C1 segment of cervical spinal cord (tissue), 14 donors: ENCODE measurements around the gene USP4.

Experiments
- DNase-seq, 14 donors: peaks; one replicate each; lab custom pipeline; 2025; lab: John Stamatoyannopoulos, UW

The USP4 gene

DNA sequence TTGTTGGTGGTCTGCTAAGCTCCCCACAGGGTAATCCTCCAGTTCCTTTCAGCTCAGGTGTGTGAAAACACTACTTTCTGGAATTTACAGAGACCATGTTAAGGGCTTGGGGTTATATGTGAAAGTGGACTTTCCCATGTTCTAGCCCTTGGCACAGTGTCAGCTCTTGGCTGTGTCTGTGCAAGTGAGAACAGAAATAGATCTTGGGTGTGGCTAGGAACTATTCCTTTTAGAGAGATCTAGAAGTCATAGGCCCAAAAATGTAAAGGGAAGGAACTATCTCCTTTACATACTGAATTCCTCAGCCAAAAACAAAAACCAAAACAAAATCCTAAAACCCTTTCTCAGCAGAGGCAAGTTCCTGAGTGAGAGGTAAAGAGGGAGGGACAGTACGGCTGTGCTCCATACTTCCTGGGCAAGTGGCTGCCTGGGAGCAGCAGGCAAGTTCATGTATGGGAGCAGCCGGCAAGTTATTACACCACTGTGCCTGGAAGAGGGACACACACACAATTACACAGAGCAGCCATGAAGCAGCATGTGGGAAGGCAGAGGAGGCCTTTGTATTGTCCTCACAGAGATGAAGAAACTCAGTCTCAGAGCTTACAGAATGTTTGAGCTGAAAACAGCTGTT lies 43.0 kb downstream of the USP4 start:
- DNase-seq = no peak

DNA sequence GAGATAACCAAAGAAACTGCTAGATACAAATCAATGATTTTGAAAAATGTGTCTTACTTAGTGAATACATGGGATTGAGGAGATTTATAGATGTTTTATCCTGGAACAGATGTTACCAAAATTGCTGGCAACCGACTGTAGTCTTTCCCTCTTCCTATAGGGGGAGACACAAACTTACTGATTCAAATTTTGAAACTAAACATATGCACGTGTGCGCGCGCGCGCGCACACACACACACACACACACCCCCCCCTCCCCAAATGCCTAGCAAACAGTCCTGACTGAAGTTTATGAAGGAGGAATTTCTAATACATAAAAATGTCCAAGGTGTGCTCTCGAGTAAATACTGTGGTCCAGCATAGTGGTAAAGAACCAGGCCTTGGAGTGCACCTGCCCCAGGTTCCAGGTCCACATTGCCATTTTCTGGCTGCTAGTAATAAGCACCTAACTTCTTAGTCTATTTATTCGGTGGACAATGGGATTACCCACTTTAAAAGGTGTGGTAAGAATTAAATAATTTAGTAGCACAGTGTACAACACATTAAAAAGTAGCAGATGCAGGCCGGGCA lies 44.3 kb downstream of the USP4 start:
- DNase-seq = no peak

DNA sequence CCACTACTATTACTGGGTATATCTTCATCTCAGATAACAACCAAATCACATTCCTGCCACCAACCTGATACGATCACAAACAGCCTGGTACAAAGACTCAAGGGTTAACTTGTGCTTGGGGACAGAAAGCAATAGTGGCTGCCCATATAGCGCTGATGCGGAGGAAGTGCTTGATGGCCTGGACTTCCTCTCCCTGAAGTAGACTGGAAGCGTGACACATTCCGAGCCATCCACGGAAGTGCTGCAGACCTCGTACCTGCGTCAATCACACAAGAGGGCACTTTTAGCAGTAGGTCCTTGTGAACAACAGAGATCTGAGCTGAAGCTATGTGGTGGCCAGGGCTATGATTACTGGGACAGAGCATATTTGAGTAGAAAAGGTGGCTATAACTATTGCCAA lies 45.5 kb downstream of the USP4 start:
- DNase-seq = no peak

DNA sequence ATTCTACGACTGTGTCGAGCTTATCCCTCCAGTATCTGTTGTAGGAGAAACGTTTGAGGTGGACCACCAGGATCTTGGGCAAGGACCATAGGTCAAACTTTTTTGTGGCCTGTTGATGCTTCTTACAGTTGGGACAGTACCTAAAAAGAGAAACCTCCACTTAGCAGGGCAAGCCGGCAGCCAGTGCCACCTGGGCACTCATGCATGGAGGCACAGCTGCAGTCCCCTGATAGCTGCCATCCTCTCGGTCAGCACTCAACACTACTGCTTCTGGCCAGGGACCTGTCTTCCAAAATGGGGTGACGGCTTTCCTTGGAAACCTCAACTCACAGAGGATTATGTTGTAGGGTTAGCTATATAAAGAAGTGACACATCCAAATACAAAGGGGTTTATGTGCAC lies 55.9 kb downstream of the USP4 start:
- no peak for DNase-seq

DNA sequence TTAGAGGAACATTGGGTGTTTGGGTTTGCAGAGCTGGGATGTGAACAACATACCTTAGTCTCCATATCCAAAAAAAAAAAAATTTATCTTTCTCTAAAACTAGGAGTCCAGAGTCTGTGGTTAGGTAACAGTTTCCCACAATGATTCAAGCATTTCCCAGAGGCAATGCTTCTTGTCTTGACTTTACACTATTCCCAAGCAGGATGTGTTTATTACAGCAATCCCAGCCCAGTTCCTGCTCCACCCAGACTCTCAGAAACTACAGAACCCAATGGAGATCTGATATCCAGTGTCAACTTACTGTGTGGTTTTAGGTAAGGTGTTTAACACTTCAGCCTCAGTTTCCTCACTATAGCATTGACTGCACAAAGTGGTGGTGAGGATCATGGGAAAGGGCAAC lies 60.5 kb downstream of the USP4 start:
- DNase-seq = no peak

DNA sequence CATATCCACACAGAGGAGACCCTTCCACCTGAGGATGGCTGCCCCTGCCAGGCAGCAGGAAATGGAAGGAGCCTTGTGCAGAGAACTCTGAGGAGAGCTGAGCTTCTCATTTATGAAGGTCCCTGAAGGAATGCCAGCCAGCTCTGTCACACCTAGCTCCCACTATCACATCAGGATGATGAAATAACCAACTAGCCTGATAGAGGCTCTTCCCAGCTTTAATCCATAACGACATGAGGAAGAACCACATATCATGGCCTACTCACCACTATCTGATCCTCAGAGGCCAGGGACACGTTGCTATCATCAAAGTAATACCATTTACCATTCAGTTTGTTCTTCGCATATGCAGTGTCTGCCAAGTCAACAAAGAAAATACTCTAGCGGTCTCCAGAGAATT lies 61.3 kb downstream of the USP4 start:
- DNase-seq = no peak

DNA sequence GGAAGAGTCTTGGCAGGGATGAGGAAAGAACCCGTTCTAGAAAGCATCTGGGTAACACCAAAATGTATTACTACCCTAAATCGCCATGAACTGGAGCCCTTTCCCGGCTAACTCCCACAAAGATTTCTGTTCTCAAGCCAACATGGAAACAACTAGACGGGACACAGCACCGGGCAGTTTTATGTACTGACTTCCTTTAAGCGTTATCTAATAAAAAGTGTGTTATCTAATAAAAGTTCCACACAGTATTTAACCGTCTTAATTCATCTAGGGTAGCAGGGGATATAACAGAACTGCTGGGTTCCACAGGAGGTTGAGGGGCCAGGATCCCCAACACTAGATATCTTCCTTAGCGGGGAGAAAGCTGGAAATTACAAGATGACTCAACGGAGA lies 62.5 kb downstream of the USP4 start:
- DNase-seq = no peak

DNA sequence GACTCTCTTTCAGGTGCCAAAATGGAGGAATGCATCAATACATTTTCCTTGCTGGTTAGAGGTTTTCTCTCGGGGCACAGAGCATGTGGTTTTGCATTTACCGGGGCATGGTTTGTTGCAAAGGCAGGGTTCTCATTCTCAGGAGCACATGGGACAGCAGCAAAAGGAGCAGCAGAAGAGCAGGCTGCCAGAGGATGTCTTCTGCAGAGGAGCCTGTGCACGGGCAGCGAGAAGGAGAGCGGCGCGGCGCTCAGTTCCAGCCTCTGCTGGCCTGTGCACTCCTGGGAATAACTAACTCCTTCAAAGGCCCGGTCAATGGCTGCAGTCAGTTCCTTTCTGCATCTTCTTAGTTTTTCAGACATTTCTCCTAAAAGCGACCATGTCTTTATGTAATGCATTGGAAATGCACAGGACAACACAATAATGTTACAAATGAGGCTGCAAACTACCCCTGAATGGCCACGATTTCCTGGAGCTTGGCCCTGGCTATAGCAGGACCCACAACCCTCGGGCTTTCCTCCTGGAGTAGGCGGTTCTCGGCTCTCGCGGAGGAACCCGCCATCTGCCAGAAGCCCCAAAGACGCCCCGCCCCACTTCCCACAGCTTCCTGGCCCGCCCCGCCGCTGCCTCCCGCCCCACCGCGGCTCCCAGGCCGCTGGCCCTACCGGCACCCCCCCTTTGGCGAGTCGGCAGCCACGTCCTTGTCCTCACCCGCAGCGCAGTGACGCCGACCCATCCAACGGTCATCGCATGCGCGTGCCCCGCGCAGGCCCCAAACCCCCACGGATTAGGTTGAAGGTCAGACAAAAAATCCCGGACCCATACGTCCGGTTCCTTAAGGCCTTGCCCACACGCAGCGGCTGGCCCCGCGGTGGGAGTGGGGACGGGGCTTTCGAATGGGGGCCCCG lies 63.1 kb downstream of the USP4 start, which contains the start of gene C3orf62:
Gene C3orf62, minus strand, starts transcription at position 758 of the 908 bp plus-strand sequence. Its CDS starts 360 bp downstream, at position 398.
- DNase-seq = peak in 13 of 14 donors; percentile 10 to 85 (median 63)

DNA sequence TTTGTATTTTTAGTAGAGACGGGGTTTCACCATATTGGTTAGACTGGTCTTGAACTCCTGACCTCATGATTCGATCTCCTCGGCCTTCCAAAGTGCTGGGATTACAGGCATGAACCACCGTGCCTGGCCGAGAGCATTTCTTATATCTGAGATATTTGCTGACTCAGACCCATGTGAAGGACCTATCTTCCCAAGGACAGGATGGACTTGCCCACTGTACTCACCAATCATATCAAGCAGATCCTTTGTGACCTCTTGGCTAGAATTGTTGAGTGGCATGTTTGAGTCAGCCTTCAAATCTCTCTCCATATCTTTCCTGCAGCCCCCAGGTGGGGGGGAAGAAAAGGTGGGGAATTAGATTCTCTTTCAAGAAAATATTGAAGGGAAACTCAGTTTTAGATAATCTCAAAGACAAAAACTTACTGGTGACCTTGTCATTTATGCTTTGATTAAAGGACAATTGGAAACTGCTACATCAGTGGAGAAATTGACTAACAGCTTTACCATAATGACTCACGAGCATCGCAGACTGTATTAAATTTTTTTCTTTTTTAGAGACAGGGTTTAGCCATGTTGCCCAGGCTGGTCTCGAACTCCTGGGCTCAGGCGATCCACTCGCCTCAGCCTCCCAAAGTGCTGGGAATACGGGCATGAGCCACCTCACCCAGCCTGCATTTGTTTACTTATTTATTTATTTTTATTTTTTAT lies 65.9 kb downstream of the USP4 start:
- no peak for DNase-seq

DNA sequence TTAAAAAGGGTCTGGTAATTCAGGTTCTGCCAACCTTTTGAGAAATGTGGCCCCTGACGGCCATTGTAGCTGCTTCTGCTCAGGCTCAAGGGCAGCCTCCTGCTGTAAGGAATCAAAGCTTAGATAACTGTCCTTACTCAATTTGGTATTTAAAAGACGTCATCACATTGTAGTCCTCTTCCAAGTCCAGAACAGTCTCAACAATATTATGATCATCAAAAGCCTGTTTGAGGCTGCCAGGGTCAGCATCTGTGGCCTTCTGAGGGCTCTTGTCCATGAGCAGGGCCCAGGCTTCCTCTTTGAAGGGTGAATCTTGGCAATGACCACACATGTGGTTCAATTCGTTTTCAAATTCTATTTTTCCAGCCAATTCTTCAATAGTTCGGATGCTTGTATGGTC lies 68.8 kb downstream of the USP4 start:
- DNase-seq = no peak

DNA sequence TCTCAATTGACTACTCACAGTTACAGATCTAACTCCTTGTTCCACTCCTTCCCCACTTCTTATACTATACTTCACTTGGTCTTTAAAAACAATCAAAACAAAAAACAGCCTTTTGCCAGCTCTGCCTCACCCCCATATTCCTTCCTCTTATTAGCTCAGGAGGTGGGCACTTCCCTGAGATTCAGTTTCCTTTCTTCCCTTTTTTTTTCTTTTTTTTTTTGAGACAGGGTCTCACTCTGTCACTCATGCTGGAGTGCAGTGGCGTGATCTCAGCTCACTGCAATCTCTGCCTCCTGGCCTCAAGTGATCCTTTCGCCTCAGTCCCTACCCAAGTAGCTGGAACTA lies 69.7 kb downstream of the USP4 start:
- DNase-seq = no peak

DNA sequence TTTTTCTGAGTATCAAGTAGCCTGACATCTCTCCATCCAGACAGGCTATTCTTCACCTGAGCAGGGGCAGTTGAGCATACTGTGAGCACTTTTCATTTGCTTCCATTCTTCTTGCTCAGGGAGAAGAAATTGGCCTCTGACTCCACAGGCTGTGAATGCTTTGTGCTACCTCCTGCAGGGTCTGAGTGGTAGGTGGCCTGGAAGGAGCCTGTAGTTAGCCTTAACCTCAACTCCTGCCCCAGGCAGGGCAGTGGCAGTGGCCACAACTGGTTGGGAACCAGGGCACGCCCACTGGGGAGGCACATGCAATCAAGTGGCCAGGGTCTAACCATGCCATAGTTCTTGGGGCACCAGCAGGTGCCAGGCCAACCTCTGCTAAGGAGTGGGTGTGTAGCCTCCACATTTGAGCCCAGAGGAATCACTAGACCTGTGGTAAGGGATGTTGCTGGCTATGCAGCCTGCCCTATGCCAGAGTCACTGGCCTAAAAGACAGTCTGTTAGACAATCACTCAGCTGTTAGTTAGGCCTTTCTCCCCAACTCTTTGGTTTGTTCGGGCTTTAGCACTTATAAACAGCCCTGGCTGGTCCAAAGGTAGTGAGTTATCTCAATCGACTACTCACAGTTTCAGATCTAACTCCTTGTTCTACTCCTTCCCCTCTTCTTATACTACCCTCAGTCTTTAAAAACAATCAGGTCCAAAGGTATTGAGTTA lies 70.3 kb downstream of the USP4 start:
- DNase-seq = no peak

DNA sequence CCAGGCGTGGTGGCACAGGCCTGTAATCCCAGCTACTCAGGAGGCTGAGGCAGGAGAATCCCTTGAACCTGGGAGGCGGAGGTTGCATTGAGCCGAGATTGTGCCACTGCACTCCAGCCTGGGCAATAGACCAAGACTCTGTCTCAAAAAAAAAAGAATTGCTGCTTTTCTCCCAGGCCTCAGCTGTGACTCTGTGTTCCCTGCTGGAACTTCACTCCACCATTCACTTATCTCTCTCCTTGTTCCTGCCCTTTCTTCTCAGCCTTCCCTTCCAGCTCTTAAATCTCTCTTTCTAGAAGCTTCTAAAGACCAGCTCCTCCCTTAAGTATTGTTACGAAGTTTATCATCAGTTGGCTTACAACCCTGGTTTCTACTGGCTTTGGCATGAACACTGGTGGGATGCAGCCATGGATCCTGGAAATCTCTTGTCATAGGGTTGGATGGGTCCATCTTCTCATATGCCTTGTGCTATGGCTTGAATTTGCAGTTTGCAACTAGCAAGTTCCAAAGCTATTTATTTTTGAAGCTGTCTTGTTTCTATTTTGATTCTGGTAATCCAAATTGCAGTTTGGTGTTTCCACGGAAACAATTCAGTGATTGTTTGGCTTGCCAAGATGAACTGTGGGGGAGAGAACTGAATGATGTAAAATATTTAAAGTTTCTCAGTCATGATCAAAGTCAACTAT lies 73.3 kb downstream of the USP4 start:
- DNase-seq = peak in 1 of 14 donors; percentile 2

DNA sequence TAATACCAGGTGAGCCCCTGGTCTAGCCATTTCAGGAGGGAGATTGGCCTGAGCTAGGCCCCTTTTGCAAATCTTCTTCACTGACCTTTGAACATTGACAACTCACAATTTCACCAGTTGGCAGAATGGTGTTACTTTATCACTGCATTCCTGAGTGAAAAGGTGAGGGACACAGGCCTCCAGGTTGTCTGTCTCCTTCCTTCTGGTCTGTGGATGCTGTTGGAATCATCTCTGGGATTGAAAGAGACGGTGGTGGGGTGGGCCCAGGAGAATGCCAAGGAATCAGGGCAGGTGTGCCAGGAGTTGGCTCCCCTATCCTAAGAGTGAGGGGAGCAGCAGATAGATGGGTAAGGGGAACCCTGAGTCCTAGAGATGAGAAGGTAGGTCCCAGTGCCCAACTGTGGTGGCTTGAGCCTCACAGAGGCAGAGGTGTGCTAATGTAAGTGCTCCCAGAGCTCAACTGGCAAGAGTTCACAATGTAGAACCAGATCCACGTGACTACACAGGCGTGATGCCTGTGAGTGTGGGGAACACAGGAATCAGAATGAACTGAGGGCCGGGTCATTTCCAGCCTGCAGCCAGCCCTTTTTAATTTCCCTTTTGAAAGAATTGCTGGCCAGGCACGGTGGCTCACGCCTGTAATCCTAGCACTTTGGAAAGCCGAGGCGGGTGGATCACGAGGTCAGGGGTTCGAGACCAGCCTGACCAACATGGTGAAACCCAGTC lies 74.0 kb downstream of the USP4 start:
- DNase-seq = no peak

DNA sequence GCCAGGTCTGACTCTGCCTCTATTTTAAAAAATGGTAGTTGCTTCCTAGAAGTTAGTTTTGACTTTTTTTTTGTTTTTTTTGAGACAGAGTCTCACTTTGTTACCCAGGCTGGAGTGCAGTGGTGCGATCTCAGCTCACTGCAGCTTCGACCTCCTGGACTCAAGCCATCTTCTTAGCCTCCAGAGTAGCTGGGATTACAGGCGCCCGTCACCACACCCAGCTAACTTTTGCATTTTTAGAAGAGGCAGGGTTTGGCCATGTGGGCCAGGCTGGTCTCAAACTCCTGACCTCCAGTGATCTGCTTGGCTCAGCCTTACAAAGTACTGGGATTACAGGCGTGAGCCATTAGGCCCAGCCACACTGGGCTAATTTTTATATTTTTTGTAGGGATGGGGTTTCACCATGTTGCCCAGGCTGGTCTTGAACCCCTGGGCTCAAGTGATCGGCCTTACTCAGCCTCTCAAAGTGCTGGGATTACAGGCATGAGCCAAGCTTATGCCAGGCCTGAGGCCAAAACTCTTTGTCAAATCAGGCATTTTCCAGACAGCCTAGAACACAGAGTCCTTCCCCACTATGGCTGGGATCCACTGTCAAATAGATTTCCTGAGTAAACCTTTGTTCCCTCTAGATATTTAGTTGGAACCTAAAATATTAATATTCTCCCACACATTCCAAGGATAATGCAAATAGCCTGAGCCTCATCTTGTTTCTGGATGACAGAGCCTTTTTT lies 76.5 kb downstream of the USP4 start:
- DNase-seq = no peak

DNA sequence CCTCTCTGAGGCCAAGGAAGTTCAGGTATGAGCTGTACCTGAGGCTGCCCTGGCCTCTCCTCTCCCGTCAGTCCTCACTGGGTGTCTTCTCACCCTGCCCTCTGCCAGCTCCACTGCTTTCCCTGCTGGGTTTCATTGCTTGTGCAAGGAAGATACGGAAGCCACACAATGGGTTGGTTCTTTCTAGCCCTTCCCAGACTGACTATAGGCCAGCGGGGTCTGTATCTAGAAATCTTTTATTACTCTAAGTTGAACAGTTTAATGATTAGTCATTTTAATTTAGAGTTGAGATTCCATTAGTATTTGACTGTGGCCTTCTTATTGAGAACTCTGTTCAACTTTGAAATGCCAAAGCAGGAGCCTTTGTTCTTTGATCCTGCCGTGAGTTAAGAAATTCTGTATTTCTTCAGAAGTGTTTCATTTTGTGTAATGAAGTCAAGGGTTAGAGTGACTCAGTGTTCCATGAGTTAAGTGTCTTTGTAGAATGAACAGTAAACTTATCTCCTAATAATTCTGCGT lies 79.0 kb downstream of the USP4 start:
- no peak for DNase-seq

DNA sequence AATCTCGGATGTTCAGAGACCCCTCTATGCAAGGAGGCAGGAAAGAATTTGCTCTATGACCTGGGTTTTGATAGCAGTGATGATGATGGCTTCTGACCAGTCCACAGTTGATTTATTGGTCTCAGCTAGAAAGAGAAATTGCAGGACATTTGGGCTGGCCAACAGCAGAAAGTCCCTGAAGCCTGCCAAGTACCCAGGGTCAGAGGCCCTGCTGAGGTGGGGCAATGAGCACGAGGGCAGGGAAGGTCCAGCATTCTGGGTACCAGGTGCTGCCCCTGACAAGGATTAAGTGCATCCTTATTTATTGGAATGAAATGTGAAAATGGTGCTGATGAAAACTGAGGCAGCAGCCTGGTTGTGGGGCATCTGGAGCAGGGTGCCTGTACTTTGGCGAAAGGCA lies 82.7 kb downstream of the USP4 start:
- no peak for DNase-seq

DNA sequence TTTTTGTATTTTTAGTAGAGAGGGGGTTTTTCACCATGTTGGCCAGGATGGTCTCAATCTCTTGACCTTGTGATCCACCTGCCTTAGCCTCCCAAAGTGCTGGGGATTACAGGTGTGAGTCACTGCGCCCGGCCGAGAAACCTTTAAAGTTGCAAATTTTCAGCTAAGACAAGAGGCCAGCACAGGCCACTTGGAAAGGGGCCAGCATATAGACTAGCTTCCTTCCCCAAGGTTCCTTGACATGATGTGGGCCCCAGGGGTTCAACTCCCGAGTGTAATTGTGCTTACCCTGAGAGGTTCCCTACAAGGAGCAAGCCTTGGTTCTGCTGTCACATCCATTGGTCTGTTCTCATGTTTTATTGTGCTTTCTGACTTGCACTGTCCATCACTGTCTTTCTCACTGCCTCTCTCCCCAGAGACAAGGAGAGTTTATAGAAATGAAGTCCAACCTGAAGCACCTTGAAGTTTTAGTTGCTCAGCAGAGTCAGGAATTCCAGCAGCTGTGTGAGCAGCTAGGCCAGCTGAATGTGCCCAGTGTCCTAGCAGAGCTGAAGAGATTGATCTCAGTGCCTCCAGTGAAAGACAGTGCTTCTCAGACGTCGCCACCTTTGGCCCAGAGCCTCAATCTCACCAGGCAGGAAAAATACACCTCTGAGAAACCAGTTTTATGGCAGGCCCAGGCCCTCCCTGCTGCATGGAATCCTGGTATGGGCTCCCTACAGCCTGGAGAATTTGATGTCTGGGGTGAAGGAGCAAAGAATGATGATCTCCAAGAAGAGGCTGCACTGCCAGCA lies 83.9 kb downstream of the USP4 start:
- no peak for DNase-seq

DNA sequence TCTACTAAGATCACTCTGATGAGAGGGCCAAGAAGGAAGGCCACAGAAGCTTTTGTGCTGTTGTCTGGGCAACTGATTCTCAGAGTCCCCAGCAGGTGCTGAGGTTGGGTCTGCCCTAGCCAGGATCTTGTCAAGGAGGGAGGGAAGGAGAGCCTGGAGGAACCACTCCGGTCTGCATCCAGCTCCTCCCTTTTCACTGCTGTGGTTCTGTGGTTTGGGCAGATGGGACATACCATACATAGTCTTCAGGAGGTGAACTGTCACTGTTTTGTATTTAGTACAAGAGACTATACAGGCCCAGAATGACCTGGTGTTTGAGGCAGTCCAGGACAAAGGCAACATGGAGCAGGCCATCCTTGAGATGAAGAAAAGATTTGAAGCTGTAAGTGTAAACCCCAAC lies 84.7 kb downstream of the USP4 start:
- DNase-seq = no peak
